ENCODE measurements around the gene ARGLU1.

Gene ARGLU1

DNA sequence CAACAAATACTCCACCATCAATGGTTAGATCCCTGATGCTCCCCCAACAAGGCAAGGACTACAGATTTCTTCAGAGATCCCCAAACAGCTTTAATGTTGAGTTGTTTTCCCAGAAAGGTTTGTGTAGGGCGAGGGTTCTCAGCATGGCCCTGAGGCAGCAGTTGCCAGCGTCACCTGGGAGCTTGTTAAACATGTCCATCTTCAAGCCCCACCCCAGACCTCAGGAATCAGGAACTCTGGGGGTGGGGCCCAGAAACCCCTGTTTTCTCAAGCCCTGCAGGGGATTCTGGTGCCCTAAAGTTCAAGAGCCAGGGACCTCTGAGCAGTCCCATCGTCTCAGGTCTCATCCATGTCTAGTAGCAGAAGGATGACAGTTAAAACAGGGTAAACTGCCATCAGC is 42.1 kb downstream of the ARGLU1 start:
- no peak for DNase-seq (ENCODE audit: low spot score)

DNA sequence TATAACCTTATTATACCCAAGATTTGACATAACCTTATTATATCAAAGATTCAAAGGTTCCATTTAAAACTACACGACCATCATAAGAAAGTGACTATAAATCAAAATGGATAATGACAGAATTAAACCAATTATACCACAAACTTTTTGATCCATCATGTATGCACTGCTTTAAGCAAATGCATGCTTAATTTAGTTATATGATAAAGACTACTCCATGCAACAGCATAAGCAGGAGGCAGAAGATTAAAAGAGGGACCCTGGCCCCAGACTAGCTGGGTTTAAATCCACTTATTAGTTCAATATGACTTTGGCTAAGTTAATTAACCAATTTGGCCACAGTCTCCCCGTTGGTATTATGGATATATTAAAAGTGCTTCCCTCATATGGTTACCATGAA is 43.8 kb downstream of the ARGLU1 start:
- no peak for DNase-seq (ENCODE audit: low spot score)

DNA sequence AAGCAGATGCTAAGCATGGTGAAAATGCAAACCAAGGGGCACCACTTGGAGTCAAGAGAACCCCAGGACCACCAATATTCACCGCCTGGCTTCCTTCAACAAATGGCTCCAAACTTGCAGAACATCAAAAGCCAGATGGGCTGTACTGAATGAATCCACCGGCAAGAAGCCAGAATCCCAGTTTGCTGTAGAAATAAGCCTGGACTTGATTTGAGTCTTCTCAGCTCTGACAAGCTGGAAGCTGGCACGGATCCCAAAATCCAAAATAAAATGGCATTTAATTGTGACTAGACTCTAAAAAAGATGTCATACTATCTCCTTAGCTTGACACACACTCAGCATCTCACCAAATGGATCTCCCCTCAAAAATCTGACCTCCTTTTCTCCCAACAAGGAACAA is 44.4 kb downstream of the ARGLU1 start:
- no peak for DNase-seq (ENCODE audit: low spot score)

DNA sequence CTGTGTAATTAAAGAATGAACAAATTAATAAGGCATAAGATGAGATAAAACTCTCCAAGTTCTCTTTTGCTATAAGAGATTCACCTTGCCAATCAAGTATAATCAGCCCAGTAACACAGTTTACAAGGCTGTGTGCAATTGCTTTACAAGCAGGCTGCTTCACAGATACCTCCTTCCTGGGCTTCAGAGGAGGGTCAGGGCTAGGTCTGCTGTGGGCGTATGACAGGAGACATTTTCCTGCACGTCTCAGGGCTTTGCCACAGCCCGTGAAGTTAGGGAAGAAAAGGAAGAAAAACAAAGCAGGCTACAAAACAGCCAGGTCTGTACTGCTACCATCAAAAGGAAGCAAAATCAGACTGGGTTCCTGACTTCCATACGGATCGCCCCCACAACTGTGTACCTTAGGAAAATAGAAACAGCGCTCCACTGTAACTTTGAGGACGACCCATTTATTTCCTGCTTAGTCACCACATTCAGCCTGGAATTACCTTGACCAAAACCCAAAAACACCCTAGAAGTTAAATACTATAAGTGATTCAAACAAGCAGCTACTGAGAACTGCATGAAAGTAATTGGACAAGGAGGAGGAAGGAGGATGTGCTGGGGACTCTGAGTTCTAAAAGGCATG is 44.9 kb downstream of the ARGLU1 start:
- no peak for DNase-seq (ENCODE audit: low spot score)

DNA sequence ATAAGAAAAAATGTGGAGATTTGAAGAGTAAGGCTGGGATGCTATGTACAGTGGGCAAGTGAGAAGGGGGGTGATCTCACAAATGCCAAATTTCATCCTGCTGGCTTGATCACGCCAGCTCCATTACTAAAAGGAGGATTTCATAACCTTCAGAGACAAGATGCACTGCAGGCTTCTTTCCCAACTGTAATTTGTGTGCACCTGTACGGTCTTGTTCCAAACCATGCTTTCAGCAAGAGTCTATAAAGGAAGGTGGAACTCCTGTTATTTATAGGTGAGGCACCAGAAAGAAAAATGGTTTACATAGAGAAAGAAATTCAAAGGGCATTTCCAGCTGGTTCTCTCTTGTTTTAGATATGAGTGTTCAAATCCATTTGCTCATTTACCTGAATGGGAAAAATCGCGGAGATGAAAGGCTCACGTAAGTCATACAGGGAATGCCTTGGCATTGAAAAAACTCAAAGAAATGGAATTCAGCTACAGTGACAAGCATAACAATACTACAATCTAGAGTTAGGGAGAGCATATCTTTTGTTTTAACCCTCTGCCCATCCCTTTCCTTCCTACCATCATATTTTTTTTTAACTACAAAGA is 45.7 kb downstream of the ARGLU1 start:
- no peak for DNase-seq (ENCODE audit: low spot score)

DNA sequence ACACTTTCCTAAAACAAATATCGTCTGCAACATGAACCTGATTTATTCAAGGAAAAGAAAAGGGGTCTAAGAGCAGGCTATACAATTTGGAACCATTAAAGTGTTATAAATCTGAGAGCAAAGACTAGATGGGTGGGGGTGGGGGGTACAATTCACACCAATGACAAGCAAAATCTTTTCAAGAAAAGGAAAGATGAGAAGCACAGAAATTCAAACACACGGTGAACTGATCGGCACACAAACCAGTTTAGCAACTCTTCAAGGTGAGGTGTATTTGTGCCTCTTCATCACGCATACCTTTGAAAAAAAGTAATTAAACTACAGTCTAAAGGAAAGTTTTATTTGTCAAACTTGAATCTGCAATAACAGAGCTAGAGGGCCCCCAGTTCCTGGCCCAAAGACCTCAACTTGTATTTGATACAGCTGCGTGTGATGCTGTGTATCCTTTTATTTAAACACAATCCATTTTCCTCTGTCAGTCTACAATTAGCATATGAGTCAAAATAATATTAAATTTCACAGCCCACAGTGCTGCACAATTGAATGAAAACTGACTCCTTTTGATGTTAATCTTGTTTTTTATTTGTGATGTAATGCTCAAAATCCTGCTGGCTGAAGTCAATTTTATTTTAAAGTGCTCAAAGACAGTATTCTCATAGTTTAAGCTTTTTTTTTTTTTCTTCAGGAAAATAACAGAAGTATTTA is 46.7 kb downstream of the ARGLU1 start:
- no peak for DNase-seq (ENCODE audit: low spot score)

DNA sequence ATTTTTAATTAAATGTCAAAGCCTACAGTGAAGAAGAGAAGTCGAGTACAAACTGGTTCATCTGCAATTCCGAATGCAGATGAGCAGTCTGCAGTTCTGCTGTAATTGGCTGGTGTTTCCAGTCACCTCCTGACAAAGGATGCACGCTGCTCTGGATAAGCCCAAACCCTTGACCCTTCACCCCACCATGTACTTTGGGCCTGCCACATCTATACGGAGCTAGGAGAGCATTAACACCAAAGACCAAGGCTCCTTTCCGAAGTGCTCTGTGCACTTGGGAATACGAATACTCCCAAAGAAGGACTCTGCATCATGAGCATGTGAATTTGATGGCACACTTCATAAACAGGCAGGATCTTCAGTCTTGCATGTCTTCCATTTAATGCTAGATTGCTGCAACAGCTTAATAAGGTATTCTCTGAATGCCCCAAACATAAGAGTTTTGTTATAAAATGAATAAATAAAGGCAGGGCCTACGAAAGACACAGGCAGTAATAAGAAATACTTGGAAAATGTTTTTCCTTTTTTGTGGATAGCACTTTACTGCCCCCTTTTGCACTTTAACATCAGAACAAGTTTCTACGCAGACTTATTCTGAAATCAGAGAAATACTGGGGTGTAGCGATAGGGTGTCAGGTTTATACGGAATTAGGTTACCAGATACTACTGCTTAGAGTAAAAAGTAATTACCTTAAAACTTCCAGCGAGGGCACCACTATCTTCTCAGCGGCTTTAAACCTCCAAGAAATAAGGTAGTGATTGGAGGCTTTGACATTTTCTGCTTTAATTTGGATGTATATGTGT is 47.5 kb downstream of the ARGLU1 start:
- DNase-seq (ENCODE audit: low spot score), result peak; percentile 6

DNA sequence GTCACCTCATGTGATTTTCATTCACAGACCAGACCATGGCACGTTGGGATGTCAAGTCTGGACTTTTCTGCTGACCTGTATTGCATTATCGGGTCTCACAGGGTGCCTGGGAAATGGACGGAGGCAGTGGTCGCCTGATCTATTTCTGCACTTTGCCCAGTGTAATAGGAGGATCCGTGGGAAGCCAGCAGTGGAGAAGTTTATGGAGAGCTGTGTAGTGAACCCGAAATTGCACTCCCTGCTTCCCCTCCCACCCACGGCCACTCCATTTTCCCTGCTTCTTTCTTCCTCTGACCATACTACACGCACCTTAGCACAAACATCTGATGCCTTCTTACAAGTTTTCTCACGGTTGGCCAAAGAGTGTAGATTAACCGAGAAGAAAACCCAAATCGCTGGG is 49.4 kb downstream of the ARGLU1 start:
- DNase-seq (ENCODE audit: low spot score), result no peak

DNA sequence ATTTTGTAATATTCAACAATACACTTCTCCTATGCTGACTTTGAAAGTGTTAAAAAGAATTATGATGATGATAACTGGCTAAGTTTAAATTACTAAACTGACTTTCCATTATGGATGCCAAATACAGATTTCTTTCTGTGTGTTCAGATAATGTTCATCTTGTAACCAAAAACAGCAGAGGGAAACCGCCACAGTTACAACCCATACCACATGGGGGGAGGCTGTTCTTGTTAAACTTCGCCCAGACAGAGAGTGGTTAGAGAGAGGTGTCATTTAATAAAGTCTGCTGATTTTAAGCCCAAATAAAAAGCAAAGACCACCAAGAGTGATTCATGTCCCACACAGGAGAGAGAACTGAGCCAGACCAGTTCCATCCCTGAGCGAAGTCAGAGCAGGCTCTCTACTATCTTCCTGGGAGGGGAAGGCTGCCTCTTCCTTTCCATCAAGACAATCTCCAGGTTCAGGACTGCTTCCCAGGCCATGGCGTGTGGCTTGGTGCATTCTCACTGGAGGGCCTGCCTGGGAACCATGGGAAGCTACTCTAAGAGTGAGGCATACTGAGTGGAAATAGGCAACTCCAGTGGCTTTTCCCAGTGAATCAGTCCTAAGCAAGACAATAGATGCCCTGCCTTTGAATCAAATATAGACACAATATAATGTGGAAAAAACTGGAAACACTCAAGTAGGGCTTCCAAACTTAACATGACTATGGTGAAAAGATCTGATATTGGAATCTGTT is 50.7 kb downstream of the ARGLU1 start:
- DNase-seq (ENCODE audit: low spot score), result no peak

DNA sequence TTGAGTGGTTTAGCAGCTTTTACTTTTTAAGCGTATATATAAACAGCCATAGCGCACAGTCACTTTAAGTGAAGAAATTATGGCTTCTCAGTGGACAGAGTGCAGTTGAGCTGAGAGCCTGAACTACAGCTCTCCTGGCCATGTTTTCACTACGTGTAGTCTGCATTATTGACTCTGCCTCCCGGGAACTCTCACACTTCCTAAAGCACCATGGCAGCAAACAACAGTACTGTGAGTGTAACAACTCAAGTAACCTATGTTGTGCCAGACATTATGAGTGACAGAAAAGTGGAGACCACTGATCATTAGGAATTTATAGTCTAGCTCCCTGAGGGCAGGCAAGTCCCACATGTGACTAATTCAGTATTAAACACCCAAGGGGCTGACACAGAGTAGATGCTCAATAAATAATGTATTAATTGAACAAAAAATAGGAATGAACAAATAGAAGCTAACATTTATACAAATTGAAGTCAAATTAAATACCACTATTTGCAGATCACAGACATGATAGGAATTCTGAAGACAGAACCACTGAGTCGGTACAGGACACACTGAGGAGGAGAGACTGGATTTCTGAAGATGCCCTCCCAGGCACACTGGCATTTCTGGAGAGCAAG is 52.2 kb downstream of the ARGLU1 start:
- no peak for DNase-seq (ENCODE audit: low spot score)

DNA sequence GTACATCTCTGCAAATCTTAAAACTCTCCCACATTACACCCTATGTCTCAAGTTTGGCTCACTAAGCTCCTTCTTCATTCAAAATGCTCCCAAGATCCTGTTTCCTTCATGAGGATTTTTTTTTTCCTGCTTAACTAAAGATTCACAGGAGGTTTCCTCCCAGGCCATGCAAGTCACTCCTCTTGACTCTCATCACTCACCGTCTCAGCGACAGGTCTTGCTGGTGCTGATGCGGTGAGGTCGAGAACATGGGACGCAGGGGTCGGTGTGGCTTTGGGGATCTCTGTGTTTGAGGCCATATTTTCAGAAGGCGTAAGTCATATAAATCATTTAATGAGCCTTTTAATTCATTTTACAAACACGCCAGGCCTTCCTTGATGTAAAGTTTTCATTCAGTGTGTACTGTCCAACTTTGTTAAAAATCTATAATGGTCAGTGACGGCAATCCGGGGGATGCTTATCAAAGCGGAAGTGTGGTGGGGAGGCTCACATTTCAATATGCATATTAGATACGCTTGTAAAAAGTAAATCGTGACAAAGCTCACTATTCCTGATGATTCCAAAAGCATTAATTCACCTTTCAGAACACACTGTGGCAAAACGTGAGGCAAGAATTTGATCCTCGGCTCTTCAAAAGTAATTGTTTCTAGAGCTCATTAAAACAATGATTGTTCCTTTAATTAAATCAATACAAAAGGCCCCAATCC is 52.9 kb downstream of the ARGLU1 start:
- no peak for DNase-seq (ENCODE audit: low spot score)

DNA sequence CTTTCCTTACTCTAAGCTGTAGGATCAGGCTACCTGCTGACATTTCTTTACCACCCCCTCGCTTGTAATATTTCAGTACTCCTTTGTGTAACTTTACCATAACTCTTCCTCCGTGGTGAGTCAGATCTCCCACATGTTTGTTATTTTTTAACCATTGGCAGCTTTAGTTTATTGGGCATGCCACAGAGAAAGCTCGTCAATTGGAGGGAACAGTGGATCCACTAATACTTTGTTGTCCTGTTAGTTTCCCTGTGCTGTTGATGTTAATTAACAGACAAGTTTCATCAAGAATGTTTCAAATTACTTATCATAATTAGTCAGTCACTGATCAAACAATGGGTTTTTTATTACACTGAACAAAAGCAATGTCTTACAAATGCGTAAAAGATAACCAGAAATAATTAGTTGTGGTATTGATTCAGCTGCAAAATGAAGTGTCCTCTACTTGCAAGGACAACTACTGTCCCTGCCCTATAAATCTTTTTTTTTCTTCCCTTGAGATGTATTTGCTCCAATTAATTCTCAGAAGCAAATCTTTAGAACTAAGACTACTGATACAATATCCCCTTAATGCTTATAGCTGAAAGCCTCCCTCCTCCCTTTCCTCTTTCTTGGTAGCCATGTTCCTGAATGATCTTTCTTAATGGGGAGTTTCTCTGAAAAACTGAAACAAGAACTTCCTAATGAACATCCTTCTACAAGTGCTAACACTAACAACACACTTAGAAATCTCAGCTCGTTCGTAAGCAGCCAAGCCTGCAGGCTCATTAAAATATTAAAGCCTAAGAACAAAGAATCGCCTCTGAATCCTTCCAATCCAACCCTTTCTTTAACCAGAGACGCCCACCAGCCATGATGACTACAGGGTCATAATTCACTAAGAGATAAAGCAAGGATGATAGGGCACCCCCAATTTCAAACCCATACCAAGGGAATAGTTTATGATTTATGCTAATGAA is 54.6 kb downstream of the ARGLU1 start:
- no peak for DNase-seq (ENCODE audit: low spot score)

DNA sequence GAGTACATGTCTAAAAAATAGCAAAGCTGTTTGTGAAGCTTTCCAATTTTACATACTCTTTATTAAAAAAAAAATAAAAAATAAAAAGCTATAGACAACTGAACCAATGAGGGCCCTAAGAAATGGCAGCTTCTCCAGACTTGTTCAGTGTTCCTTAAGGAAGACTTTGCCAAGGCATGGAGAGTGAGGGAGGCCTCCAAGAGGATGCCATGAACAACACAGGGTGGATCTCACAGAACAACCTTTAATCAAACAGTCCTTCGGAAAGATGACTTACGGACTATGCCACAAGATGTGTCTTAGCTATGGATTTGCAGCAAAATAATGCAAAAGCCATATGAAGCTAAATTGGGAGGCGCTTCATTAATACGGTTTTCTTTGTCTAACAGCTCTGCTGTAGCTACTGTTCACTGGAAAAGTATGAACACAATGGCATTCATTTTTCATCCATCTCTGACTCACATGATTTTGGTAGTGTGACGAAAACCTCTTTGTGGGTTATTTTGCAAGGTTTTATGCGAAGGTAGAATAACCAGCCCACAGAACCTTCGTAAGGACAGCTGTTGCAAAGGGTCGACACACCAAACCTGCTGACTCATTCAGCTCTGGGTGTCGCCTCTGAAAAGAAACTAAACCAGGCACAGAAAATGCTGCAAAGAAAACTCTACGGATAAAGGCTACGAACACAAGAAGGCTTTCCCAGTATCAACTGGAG is 60.2 kb downstream of the ARGLU1 start:
- DNase-seq (ENCODE audit: low spot score), result peak; percentile 12

DNA sequence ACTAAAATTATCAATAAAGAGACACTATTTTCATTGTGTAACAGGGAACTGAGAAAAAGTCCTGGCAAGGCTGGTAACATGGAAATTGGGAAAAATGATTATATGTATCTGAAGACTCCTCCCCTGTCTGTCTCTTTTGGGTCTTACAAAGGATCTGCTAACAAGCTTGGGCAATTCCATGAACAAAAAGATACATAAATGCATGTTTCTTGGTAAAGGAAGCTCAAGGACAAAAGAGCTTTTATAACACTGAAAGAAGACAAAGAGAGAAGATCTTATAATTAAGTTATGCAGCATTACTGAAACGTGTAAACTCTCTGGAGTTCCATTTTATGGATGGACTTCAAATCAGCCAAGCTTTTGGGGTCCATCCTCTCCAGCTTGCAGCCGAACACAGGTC is 61.7 kb downstream of the ARGLU1 start:
- DNase-seq (ENCODE audit: low spot score), result no peak

DNA sequence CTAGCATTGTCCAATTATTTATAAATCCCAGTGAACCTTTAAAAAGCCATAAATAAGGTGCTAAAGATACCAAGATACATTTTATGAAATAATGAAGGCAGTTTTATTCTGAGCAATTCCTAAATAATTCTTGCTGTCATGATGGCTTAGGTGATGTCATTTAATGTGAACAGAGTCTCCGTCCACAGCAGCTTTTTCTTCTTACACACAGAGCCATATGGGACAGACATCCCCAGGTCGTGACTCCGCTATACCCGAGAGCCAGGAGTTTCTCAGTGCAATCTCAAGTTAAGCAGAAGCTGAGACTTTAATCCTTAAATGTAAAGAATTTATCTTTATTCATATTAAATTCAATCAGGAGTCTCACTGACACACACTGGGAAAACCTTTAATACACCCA is 62.2 kb downstream of the ARGLU1 start:
- no peak for DNase-seq (ENCODE audit: low spot score)

DNA sequence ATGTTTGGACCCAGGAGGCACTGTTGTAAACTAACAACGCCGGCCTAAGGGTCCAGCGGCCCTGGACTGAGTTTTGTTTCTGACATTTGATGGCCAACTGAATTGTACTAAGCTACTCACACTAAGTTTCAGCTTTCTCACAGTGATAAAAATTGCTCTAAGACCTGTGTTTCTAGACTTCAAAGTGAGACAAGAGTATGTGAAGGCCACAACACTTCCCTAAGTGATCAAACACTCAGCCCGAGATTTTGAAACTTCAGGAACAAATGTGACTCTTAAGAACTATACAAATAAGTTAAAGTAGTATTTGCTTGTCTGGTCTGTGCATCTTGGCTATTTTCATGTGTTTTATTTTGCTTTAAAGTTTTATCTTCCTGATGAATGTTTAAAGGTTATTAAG is 62.6 kb downstream of the ARGLU1 start:
- no peak for DNase-seq (ENCODE audit: low spot score)

DNA sequence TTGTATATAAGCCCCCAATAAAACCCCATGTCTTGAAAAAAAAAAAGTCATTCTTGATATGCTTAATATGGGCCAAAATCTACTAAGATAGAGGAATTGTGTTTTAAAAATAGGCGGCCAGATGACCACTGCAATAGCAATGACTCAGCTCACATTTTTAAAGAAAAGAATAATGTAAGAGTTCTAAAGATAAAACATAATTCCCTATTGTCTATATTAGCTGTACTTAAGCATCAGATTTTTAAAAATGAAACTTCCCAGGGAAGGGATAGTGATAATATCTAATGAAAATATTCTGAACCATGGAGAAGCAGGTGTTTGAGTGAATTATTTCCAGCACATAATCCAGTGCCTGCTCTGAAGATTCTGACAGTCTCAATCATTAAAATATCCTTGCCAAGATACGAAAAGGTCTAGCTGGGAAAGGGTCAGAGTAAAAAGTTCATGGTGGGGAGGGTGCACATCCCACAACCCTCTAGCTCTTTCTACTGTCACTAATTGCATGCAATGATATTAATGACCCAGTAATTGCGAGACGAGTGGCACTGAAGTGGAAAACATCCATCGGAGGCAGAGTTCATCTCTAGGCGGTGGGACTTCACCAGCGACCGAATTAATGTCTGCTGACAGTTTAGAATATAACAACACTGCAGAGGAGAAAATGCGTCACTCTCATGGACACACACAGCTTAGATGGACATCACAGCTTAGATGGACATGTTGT is 64.0 kb downstream of the ARGLU1 start:
- no peak for DNase-seq (ENCODE audit: low spot score)

DNA sequence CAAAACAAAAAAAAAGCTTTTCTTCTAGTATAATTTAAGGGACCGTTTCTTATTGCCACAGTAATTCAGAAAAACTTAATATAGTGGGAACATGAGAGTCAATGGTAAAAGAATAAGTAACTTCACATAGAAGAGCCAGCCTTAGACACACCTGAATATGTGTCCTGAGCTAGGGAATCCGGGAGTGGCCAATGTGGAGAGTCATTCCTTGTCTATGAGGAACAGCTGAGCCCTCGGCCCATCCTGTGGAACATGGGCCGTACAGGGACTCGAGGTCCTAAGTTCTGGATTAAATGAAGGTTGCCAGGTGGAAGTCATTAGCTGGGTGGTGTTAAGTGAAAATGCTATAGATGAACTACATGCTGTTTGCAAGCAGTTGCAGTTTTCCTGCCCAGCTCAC is 64.7 kb downstream of the ARGLU1 start:
- DNase-seq (ENCODE audit: low spot score), result no peak

DNA sequence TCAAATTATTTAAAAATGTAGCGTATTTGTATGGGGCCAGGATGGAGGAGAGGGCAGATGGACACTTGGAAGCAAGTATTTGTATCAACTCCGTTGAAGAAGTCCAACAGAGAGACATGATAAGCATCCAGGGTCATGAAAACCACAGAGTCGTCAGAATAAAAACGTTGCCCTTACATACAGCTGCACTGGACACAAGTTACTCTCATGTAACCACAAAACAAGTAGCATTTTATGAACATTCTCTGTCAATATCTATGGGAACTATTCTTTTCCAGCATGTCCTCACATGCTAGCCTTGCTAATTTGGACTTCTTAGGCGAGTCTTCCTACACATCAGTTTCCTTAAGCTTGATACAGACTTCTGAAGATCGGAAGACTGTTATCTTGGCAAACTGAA is 67.5 kb downstream of the ARGLU1 start:
- no peak for DNase-seq (ENCODE audit: low spot score)
